PFSK-1 (cell line): ENCODE measurements around the gene NAB1.

Source experiments
- SIN3A ChIP-seq: IDR thresholded peaks from 2 replicates; pipeline ENCODE4 v1.6.1; 2012; ENCODE audit warnings: mild to moderate bottlenecking, low read length, moderate library complexity, borderline replicate concordance; ENCODE audit not compliant: insufficient read depth
- TF ChIP-seq, protein P1 (sequence below), 2 experiments: IDR thresholded peaks; 2 replicates each; pipeline versions ENCODE4 v1.6.1 to v1.8.0; 2011 to 2012; ENCODE audit warnings: low read depth in 2 of 2, low read length in 2 of 2, control low read depth in 1 of 2, inconsistent platforms in 1 of 2, mild to moderate bottlenecking in 1 of 2, moderate library complexity in 1 of 2; ENCODE audit not compliant: insufficient read depth in 1 of 2

DNA sequence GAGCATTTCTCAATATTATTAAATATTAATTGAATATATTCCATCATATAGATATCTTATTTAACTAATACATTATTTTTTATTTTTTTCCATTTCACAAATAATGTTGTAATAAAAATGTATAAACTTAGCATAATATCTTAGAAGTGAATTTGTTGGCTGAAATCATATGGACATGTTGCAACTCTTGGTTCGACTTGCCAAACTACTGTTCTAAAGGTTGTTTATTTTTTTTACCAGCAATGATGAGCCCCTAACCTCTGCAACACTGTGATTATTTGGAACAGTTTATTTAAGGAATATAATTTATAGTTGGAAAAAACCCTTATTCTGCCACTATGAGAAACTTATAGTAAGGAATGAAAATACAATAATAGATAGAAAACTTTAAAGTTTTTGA is 8.8 kb upstream of the NAB1 start:
- no peak for TF ChIP-seq SIN3A
- TF ChIP-seq, protein P1, sequence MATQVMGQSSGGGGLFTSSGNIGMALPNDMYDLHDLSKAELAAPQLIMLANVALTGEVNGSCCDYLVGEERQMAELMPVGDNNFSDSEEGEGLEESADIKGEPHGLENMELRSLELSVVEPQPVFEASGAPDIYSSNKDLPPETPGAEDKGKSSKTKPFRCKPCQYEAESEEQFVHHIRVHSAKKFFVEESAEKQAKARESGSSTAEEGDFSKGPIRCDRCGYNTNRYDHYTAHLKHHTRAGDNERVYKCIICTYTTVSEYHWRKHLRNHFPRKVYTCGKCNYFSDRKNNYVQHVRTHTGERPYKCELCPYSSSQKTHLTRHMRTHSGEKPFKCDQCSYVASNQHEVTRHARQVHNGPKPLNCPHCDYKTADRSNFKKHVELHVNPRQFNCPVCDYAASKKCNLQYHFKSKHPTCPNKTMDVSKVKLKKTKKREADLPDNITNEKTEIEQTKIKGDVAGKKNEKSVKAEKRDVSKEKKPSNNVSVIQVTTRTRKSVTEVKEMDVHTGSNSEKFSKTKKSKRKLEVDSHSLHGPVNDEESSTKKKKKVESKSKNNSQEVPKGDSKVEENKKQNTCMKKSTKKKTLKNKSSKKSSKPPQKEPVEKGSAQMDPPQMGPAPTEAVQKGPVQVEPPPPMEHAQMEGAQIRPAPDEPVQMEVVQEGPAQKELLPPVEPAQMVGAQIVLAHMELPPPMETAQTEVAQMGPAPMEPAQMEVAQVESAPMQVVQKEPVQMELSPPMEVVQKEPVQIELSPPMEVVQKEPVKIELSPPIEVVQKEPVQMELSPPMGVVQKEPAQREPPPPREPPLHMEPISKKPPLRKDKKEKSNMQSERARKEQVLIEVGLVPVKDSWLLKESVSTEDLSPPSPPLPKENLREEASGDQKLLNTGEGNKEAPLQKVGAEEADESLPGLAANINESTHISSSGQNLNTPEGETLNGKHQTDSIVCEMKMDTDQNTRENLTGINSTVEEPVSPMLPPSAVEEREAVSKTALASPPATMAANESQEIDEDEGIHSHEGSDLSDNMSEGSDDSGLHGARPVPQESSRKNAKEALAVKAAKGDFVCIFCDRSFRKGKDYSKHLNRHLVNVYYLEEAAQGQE (IDR thresholded peaks at IDR 0.05; ENCODE audit: insufficient read depth in 1 of 2, low read depth in 2 of 2, low read length in 2 of 2), result no peak
